Psoas muscle (tissue), 8 donors: ENCODE results near the gene FUT1. TPM values are rescaled to one million over a fixed set of nuclear protein-coding genes. Genes with fewer than 3 reads are reported as not detected.
A peak's percentile ranks its signal among the peaks of the same experiment; 100 is the strongest.

Source experiments
- ATAC-seq, 4 donors: fragments of 200-7000 bp; cut with Tn5 transposase; one replicate each; pipeline ENCODE4 v1.9.1; 2020; ENCODE audit warnings: moderate library complexity in 3 of 4, mild to moderate bottlenecking in 2 of 4
- DNase-seq, 2 donors: peaks; one replicate each; pipeline ENCODE4 v3.0.0-alpha.2; 2020
- H3K27ac ChIP-seq: fragments of 200-600 bp; one replicate; pipeline ENCODE4 v1.8.0; 2022
- H3K27me3 ChIP-seq, 3 donors: fragments of 200-600 bp in 1 of 3; one replicate each; pipeline versions ENCODE4 v1.6.1 to v1.8.0; 2013 to 2022; ENCODE audit warnings: low read length in 2 of 3, mild to moderate bottlenecking in 2 of 3, moderate library complexity in 1 of 3; ENCODE audit not compliant: insufficient read depth in 3 of 3
- H3K36me3 ChIP-seq, 2 donors: fragments of 200-600 bp in 1 of 2; one replicate each; pipeline versions ENCODE4 v1.6.1 to v1.8.0; 2013 to 2022; ENCODE audit warnings: low read depth in 1 of 2, mild to moderate bottlenecking in 1 of 2, moderate library complexity in 1 of 2; ENCODE audit not compliant: insufficient read depth in 1 of 2
- H3K4me1 ChIP-seq: fragments of 200-600 bp; one replicate; pipeline ENCODE4 v1.8.0; 2022
- H3K4me3 ChIP-seq: fragments of 200-600 bp; one replicate; pipeline ENCODE4 v1.8.0; 2022; ENCODE audit warnings: mild to moderate bottlenecking
- H3K9me3 ChIP-seq: fragments of 200-600 bp; one replicate; pipeline ENCODE4 v1.8.0; 2022
- WGBS, 3 donors: extraction: QIAGEN DNeasy Blood & Tissue Kit; methylation state at CpG; one replicate each; pipeline versions ENCODE4 v1.1.6 to v1.1.7; 2013; 5-methylcytosine and 5-hydroxymethylcytosine counted together
- intact Hi-C, 2 donors: fragments of 100-400 bp; cut with DNase I; formaldehyde crosslinking; loops; one replicate each; pipeline versions ENCODE4 v1.11.0 to v1.14.2; 2022
- polyA plus RNA-seq, 3 donors: library from polyadenylated mRNA; stranded (reverse); fragments of 200-250 nt; gene quantifications; one replicate each; pipeline ENCODE4 v1.2.3, GENCODE V29; 2013
- total RNA-seq, 4 donors: library from RNA; stranded (reverse); fragmentation: NEBNext Ultra II Directional in 2 of 4; extraction: Animal tissue kit (Norgen Biotek cat#: 25700) in 2 of 4; gene quantifications; one replicate each; pipeline versions ENCODE4 v1.2.1 to v1.2.4, GENCODE V29; 2021 to 2023
- TF ChIP-seq, protein P1 (sequence below): fragments of 200-600 bp; IDR thresholded peaks from one replicate; pipeline ENCODE4 v1.8.0; 2022; ENCODE audit warnings: antibody characterized with exemption
- donor health status: healthy with polysubstance abuse.
- donor health status: DM: no; HTN: no; CAD: no; lungs with moderate emphysema.
- donor health status: Bipolar disorder and iron deficiency.
- donor health status: healthy.
- donor health status: DM: yes; HTN: yes; CAD: no.
- donor health status: DM: no; HTN: no; CAD: no.
- donor health status: DM: no; HTN: no; CAD: no.
- donor health status: DM: yes; HTN: yes; CAD: no.

FUT1 gene
- total and polyA plus RNA-seq, 7 donors, result 1.1 to 2.3 (median 1.6) TPM

DNA sequence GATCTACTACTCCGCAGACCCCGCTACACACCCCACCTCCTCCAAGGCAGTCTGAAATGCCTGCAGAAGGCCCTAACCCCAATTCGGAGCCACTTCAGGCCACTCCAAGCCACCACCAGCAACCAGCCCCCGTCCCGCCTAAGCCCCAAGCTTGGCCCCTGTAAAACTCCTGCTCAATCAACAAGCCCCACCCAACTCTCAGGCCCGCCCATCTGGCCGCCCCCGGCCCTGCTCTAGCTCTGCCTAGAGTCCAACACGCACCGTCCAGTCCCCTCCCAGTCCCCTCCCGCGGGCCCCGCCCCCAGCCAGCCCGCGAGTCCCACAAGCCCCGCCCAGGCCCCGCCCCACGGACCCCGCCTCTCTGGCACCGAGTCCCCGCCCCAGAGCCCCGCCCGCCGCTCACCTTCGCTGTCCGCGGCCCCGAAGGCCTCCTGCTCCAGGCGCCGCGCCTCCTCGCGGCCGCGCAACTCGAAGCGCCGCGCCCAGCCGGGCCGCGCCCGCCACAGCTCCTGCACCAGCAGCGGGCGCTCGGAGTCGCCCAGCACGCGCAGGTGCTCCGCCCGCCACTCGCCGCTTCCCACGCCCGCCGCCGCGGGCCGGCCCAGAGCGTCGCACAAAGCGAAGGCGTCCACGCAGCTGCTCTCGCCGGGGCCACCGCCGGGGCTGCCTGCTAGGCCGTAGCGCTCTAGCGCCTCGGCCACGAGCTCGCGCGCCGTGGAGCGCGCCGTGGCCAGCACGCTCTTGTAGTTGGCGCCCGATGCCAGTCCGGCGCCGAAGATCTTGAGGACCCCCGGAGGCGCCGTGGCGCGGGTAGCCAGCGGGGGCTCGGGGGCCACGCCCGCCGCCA is 13.7 kb downstream of the FUT1 start:
- Histone ChIP-seq H3K4me1 (peaks cover 5% of the 10 kb centered on the region), H3K27ac (peak overlapping the region; percentile 78), H3K4me3 (peak overlapping the region; percentile 68), H3K27me3 (no peaks in the 10 kb centered on the region), H3K36me3 (peaks cover 0 to 6% of the 10 kb centered on the region in 2 donors), H3K9me3 (no peaks in the 10 kb centered on the region)
- WGBS, 3 donors, result 2 to 3% (median 2%) methylated on average over 38 to 95 of the region's 96 CpGs
- TF ChIP-seq, protein P1, sequence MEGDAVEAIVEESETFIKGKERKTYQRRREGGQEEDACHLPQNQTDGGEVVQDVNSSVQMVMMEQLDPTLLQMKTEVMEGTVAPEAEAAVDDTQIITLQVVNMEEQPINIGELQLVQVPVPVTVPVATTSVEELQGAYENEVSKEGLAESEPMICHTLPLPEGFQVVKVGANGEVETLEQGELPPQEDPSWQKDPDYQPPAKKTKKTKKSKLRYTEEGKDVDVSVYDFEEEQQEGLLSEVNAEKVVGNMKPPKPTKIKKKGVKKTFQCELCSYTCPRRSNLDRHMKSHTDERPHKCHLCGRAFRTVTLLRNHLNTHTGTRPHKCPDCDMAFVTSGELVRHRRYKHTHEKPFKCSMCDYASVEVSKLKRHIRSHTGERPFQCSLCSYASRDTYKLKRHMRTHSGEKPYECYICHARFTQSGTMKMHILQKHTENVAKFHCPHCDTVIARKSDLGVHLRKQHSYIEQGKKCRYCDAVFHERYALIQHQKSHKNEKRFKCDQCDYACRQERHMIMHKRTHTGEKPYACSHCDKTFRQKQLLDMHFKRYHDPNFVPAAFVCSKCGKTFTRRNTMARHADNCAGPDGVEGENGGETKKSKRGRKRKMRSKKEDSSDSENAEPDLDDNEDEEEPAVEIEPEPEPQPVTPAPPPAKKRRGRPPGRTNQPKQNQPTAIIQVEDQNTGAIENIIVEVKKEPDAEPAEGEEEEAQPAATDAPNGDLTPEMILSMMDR, result peak; percentile 47
- DNase-seq (peak; percentile 94 to 96), ATAC-seq (peak; percentile 91 to 94 (median 92))
- intact Hi-C loops, result loop anchor here in 1 of 2 donors (5.0 kb wide), 1 partner anchor 61 kb away; no protein-coding TSS in a partner anchor

DNA sequence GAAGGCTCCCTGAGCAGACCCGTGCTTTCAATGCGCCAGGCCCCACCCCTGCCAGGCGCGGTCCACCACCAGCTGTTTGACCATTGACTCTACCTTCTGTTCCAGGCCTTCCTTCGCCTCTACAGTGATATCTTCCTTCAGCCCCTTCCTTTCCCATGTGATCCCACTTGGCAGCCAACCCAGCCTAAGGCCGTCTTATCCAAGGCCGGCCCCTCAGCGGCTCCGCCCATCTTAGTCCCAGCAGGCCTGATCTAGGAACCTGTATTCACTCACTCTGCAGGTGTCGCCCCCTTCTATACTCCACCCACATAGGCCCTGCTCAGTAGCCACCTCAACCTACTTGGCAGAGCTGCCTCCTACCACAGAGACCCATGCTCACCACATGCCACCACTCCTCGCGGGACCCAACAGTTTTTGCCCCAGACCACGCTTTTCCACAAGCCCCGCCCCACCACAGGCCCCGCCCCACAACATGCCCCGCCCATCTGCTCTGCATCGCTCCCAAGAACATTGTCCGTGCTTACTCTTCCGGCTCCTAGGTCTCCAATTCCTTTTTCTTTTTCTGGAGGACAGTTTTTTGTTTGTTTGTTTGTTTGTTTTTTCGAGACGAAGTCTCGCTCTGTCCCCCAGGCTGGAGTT is 15.0 kb downstream of the FUT1 start:
- 56 to 70% (median 60%) methylated on average over 22 of the region's 22 CpGs for WGBS, 3 donors
- no peaks in the 10 kb centered on the region for H3K9me3 ChIP-seq
- no peak overlapping the region for H3K4me3 ChIP-seq
- TF ChIP-seq, protein P1, result no peak
- H3K27me3 ChIP-seq, result no peaks in the 10 kb centered on the region
- H3K27ac ChIP-seq, result no peak overlapping the region
- peaks cover 5% of the 10 kb centered on the region for H3K4me1 ChIP-seq
- intact Hi-C loops, result loop anchor here in 1 of 2 donors (5.0 kb wide), 1 partner anchor 60 kb away; no protein-coding TSS in a partner anchor
- peaks cover 0 to 6% of the 10 kb centered on the region in 2 donors for H3K36me3 ChIP-seq
- ATAC-seq (no peak), DNase-seq (no peak)

DNA sequence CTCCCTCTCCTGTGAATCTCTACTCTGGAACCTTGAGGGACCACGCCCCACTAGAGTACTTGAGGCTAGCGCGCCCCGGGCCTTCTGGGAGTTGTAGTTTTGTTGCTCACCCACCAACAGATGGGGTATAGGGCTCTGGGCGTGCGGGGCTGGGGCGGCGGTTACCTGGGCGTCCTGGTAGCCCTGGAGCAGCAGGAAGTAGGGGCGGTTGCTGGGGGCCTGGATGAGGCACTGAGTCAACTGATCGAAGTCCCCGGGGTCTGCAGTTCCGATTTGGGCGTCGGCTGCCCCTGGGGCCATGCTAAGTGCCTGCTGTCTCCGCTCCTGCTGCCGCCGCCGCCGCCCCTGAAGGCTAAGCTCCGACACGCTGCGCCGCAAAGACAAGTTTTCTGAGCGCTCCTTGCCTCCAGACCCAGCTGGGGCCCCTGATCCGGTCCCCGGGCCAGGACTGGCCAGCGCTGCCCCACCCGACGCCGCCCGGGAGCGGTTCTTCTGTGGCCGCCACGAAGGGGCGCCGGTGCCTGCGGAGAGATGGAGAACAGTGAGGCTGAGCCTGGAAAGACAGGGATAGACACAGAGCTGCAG is 17.3 kb downstream of the FUT1 start:
- no peak overlapping the region for H3K4me3 ChIP-seq
- H3K4me1 ChIP-seq, result peaks cover 5% of the 10 kb centered on the region
- DNase-seq, result no peak
- intact Hi-C loops, result loop anchor here in 1 of 2 donors (5.0 kb wide), 1 partner anchor 58 kb away; no protein-coding TSS in a partner anchor
- 63 to 70% (median 68%) methylated on average over 36 to 38 of the region's 38 CpGs for WGBS, 3 donors
- TF ChIP-seq, protein P1, result no peak
- no peaks in the 10 kb centered on the region for H3K27me3 ChIP-seq
- peaks cover 0 to 6% of the 10 kb centered on the region in 2 donors for H3K36me3 ChIP-seq
- H3K27ac ChIP-seq, result no peak overlapping the region
- H3K9me3 ChIP-seq, result no peaks in the 10 kb centered on the region
- no peak for ATAC-seq

DNA sequence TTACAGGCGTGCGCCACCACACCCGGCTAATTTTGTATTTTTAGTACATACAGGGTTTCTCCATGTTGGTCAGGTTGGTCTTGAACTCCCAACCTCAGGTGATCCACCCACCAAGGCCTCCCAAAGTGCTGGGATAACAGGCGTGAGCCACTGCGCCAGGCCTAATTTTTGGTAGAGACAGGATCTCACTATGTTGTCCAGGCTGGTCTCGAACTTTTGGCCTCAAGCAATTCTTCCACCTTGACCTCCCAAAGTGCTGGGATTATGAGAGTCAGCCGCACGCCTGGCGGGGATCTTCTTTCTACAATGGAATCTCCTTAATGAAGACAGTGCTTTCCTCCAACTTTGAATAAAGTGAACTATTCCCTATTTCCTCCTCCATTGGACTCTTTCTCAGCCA is 17.8 kb downstream of the FUT1 start:
- no peak overlapping the region for H3K4me3 ChIP-seq
- TF ChIP-seq, protein P1, result no peak
- 96 to 97% (median 97%) methylated on average over 6 to 9 of the region's 9 CpGs for WGBS, 3 donors
- H3K9me3 ChIP-seq, result no peaks in the 10 kb centered on the region
- H3K36me3 ChIP-seq, result peaks cover 0 to 6% of the 10 kb centered on the region in 2 donors
- intact Hi-C loops, result loop anchor here in 1 of 2 donors (5.0 kb wide), 1 partner anchor 57 kb away; no protein-coding TSS in a partner anchor
- no peak for ATAC-seq
- H3K27me3 ChIP-seq, result no peaks in the 10 kb centered on the region
- H3K27ac ChIP-seq, result no peak overlapping the region
- no peak for DNase-seq
- H3K4me1 ChIP-seq, result peaks cover 5% of the 10 kb centered on the region
